LoVo (cell line): ENCODE measurements around the gene BCAS2.
"Not testable (repeated sequence)": the region's sequence is repeated elsewhere in the genome, so short reads cannot be mapped to it uniquely, and the experiment has no call there.

ENCODE experiments used
- DNase-seq: peaks from one replicate; pipeline ENCODE4 v3.0.0-alpha.2; 2016; ENCODE audit warnings: low spot score

The BCAS2 gene

GRCh38 chr1:114581335-114582287, at the start of gene BCAS2:
Gene BCAS2 (minus strand): TSS chr1:114581615. CDS start chr1:114581591, 24 bp downstream.
- DNase-seq = peak; percentile 97

GRCh38 chr1:114627107-114627506, 45.7 kb upstream of the BCAS2 start:
- no peak for DNase-seq

GRCh38 chr1:114623364-114623763, 41.9 kb upstream of the BCAS2 start:
- no peak for DNase-seq

- DNase-seq = peak; percentile 10
Observed at GRCh38 chr1:114620419-114620818, 39.0 kb upstream of the BCAS2 start.

DNA sequence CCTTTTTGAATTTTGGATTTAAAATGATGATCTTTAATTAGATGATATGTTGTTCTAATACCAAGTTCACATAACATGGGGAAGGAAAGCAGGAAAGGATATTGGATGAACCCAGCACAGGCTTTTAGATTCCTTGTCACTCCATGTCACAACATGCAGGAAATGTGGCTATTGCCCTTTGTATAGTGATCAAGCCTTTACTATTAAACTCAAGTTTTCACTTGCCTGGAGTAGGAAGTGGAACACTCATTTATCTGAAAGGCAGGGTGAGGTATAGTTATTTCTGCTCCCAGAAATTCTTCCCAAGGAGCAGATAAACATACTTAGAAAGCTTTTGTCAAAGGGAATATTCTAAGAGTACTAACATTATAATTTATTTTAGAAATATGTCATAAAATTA, 37.2 kb upstream of the BCAS2 start:
- no peak for DNase-seq

GRCh38 chr1:114610546-114611245, 29.3 kb upstream of the BCAS2 start:
- DNase-seq = peak; percentile 48

DNA sequence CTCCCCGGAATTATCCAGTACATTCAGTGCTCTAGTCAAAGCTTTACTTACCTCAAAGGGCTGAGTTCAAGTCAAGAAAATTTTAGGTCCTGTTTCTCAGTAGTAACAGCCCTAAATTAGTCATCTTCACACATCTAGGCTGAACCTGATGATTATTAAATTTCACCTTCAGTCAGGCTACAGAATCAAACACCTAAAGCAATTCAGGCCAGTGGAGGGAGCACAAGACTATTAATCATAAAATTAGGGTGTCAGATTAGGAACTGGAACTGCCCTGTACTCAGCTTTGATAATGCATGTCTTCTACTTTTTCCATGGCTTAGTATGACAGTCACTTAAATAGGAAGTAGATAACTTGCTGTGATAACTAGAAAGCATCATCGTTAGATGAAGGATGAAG, 28.4 kb upstream of the BCAS2 start:
- DNase-seq = no peak

- no peak for DNase-seq
Observed at GRCh38 chr1:114609026-114609425, 27.6 kb upstream of the BCAS2 start.

- no peak for DNase-seq
Observed at GRCh38 chr1:114607223-114607622, 25.8 kb upstream of the BCAS2 start.

DNA sequence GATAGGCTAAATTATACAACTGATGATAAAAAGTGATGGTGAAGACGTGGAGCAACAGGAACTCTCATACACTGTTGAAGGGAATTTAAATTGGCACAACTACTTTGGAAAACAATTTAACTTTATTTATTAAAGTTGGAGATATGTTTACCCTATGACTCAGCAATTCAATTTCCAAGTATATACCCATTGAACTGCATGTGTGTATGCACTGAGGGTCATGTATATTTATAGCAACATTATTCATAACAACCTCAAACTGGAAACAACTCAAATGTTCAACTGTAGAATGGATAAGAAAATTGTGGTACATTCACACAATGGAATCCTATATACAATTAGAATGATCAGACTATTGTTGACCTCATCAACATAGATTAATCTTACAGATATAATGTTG, 16.5 kb upstream of the BCAS2 start:
- no peak for DNase-seq

DNA sequence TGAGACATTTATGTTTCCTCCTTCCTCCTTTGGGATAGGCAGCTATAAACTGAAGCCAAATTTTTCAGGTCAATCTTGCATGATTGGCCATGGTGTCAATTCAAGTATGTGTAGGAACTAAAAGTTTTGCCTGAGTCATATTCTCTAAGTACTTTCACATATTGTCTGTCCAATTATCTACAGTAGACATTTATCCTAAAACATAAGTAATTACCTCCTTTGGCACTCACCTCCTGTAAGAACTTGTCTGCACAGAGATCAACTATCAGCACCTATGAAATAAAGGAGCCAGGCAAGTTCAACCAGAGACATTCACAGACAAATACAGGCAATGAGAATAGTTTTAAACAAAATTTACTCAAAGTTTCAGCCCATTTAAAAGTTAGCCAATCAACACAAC, 14.2 kb upstream of the BCAS2 start:
- DNase-seq = no peak

DNA sequence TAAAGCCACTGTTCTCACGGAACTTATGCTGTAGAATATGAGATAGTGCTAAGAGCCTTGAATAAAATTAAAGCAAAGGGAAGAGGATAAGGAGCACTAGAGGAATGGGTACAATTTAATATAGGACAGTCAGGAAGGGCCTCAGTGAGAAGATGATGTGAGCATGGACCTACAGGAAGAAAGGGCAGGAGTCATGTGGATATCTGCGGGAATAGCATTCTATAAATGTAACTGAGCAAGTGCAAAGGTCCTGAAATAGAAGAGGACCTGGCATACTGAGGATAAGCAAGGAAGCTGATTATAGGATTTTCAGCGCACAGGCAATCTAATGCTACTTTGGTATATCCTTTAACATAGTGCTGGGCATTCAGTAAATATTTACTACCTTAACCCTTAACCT, 12.6 kb upstream of the BCAS2 start:
- no peak for DNase-seq

GRCh38 chr1:114589122-114589521, 7.7 kb upstream of the BCAS2 start:
- DNase-seq = no peak

DNA sequence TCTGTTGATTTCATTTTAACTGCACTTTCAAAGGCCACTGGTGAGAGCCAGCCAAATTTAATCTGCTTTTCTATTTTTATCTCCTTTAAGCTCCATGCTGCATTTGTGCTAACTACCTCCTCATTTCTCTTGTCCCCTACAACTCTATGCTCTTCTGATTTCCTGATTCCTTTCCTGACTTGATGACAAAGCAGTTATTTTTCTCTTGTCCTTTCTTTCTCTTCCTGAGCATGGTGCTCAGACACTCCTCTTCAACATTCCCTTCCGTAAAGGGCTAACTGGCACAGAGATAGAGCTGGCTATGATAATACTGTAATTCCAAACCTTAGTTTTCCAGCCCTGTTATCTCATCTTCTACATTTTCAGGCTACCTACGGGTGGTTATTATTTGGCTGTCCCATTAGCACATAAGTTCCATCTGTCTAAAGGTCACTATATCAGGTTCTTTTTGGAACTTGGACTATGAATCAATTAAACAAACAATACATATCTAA, 6.8 kb upstream of the BCAS2 start:
- DNase-seq = no peak

DNA sequence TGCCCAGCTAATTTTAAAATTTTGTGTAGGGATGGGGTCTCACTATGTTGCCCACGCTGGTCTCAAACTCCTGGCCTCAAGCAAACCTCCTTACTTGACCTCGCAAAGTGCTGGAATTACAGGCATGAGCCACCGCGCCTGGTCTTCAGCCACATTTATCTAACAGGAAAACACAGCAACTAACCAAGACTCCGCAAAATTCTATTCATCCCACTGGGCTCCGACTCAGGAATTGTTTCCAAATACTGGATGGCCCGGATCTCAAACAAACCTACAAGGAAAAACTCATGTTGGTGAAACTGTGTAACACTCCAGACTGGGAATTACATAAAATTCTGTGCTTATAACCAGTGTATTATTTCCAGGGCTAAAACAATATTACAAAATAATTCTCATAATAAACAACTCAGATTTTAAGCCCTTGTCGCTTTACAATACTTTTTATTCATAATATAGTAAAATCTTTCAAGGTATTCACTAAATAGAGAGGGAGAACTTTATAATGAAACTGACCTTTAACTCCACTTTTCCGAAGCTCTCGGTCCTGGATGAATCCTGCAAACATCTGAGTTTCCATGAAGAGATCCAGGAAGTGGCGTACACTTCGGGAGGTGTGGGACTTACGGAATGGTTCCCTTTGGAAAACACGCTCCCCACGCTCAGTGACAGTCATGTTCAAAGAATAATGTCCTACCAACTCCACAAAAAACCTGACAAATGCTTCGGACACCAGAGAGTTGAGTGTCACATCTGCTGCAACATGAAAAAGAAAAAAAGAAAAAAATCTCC, 6.0 kb upstream of the BCAS2 start:
- DNase-seq = no peak

- DNase-seq = no peak
Observed at GRCh38 chr1:114586513-114587047, 5.2 kb upstream of the BCAS2 start.

DNA sequence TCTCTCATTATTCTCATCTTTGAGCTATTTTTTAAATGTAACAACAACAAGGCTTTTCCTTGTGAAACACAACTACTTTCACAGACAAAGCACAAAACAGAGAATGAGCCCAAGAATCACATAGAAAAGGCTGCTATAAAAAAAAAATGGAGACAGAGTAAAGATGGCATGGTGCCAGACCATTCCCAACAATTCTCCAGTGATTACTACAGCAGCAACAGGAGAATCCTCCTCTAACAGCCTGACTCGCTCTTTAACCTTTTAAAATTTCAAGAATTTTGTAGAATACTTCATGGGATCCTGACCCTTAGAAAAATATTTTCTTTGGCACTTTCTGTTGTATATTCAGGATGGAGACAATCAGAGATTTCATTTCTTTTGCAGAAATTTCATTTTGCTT, 3.8 kb upstream of the BCAS2 start:
- DNase-seq = no peak

DNA sequence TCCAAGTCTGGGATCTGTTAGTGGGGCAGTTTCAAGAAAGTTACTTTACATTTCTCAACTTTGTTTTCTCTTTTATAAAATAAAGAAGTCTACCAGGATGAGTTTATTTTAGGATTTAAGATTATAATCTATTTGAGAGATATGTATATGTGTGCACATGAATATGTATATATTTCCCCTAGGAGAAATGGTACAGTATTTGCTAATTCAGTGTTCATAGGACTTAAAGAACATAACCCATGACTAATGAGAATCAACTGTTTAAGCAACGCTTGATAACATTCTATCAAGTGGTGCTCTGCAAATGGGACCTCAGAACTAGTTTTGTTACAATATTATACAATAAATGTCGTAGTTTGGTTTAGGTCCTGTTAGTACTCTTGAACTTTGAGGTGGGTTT, 7.0 kb downstream of the BCAS2 start:
- no peak for DNase-seq

DNA sequence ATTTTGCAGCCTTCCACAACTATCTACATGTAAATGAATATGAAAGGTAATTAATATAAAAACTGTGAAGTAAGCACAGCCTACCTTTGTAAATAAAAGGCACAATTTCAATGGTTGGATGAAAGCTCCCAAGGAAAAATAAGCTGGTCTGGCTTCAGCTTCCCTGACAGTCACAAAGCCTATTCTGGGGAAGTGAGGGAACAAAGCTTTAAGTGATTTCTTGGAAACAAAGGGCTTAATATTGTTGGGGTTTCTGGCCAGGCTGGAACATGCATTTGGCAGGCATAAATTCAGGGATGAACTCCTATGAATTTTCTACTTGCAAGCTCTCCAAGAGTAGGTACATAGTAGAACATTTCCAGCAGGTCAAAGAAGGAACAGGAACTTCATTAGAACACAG, 17.3 kb downstream of the BCAS2 start:
- no peak for DNase-seq

GRCh38 chr1:114562978-114563510, 18.4 kb downstream of the BCAS2 start:
- DNase-seq = not testable (repeated sequence)

- DNase-seq = no peak
Observed at GRCh38 chr1:114561333-114561732, 20.1 kb downstream of the BCAS2 start.

GRCh38 chr1:114559356-114559755, 22.1 kb downstream of the BCAS2 start:
- no peak for DNase-seq
